Measurements from ENCODE around the gene STAMBP. TPM values are rescaled to one million over a fixed set of nuclear protein-coding genes. Genes with fewer than 3 reads are reported as not detected.

STAMBP gene
- total and polyA plus RNA-seq, 9 of the 15 experiments (the other 6 are each of a cell fraction or from before 2014, with no cell fraction given), result 36.9 to 75.2 (median 48.8) TPM

DNA sequence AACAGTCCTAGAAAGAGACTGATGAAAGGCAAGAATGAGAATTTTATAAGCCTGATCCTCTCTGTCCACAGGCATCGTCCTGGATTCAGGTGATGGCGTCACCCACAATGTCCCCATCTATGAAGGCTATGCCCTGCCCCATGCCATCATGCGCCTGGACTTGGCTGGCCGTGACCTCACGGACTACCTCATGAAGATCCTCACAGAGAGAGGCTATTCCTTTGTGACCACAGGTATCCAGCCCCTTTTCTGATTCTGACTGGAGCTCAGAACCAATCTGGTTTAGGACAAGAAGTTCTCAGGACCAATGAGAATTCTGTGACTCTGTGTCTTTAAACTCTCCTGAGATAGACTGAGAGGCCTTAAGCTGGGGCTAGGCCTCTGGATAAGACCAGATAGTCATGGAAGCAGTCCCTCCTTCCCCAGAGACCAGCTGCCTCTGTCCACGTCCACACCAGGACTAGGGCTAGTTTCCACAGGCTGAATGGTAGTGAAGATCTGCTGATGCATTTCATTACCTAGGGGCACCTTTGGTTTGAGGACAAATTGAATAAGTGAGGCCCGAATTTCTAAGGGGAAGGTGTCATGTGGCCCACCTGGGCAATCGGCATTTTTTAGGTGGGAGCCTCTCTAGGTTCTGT lies 84.8 kb downstream of the STAMBP start:
- TF ChIP-seq ELF1 (tag; IDR thresholded peaks at IDR 0.05) (no peak), ZNF224 (CRISPR knock-in tag; IDR thresholded peaks at IDR 0.05) (no peak), RFX5 (IDR thresholded peaks at IDR 0.05; ENCODE audit: low read depth, low read length) (no peak), TAF1 (IDR thresholded peaks at IDR 0.05; ENCODE audit: control insufficient read depth, extremely low read depth, insufficient read depth, low read length, severe bottlenecking) (no peak), OTX1 (CRISPR knock-in tag; IDR thresholded peaks at IDR 0.05) (no peak), KLF13 (tag; IDR thresholded peaks at IDR 0.05; ENCODE audit: borderline replicate concordance, low read depth) (no peak)
- TF ChIP-seq, protein P1, sequence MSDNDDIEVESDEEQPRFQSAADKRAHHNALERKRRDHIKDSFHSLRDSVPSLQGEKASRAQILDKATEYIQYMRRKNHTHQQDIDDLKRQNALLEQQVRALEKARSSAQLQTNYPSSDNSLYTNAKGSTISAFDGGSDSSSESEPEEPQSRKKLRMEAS (CRISPR knock-in tag; IDR thresholded peaks at IDR 0.05), result no peak
- TF ChIP-seq, protein P2, sequence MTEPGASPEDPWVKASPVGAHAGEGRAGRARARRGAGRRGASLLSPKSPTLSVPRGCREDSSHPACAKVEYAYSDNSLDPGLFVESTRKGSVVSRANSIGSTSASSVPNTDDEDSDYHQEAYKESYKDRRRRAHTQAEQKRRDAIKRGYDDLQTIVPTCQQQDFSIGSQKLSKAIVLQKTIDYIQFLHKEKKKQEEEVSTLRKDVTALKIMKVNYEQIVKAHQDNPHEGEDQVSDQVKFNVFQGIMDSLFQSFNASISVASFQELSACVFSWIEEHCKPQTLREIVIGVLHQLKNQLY (CRISPR knock-in tag; conservative IDR thresholded peaks at IDR 0.05), result no peak
- Histone ChIP-seq H3K79me2 (ENCODE audit: control insufficient read depth, insufficient read depth, low read length) (no peaks in the 10 kb centered on the region), H4K20me1 (replicated peaks; ENCODE audit: control insufficient read depth, insufficient read depth, low read length) (no peaks in the 10 kb centered on the region), H3K27ac (ENCODE audit: extremely low read depth, low read depth, low read length) (no peak overlapping the region), H3K4me3 (no peak overlapping the region), H3K9ac (ENCODE audit: insufficient read depth in 1 of 2, low read depth in 2 of 2, low read length in 2 of 2) (no peak overlapping the region; a peak in 1 of 4 replicates), H3K36me3 (ENCODE audit: control insufficient read depth, insufficient read depth, low read length) (no peaks in the 10 kb centered on the region), H3K4me1 (replicated peaks in 1 of 2; ENCODE audit: control insufficient read depth in 2 of 2, insufficient read depth in 2 of 2, low read length in 2 of 2) (no peaks in the 10 kb centered on the region), H3K4me2 (ENCODE audit: insufficient read depth, low read length) (no peak overlapping the region), H3K9me1 (ENCODE audit: control insufficient read depth, insufficient read depth, low read length) (no peaks in the 10 kb centered on the region), H3K9me3 (replicated peaks; ENCODE audit: control insufficient read depth, insufficient read depth, low read depth, low read length) (no peaks in the 10 kb centered on the region), H3K27me3 (ENCODE audit: control insufficient read depth in 2 of 2, insufficient read depth in 2 of 2, low read length in 2 of 2) (no peaks in the 10 kb centered on the region), H2AFZ (ENCODE audit: low read depth, low read length) (no peak overlapping the region)
- BruUV-seq (replicated peaks), result no TSS peak
- no peak for DNase-seq (ENCODE audit: extremely low read depth in 1 of 4, low spot score in 3 of 4)
- intact Hi-C loops (cut with micrococcal nuclease) (no loop called here), in situ Hi-C loops (cut with MboI) (no loop called here)
- WGBS (ENCODE audit: insufficient coverage, low coverage, missing lambda C conversion rate), result 60% methylated on average over 7 of the region's 8 CpGs
- no peak for FAIRE-seq
- ChIA-PET CTCF (ENCODE audit: low intra/inter-chr PET ratio) (no interaction called here), POLR2A (no interaction called here)
- peak; percentile 39; the same call in 2 of the 3 replicates for ATAC-seq
